K562 (cell line): ENCODE measurements around the gene GLRX2. TPM values are rescaled to one million over a fixed set of nuclear protein-coding genes. Genes with fewer than 3 reads are reported as not detected.

Source experiments
- CC2D1A ChIP-seq: fragments of 450-650 bp; IDR thresholded peaks from 2 replicates; pipeline ENCODE4 v1.6.1; 2017; ENCODE audit warnings: mild to moderate bottlenecking
- CEBPB ChIP-seq: fragments of 450-650 bp; IDR thresholded peaks from 2 replicates; pipeline ENCODE4 v1.6.1; 2016; ENCODE audit warnings: missing genetic modification characterization, missing compliant biosample characterization
- E2F6 ChIP-seq, 2 experiments: IDR thresholded peaks; 2 replicates each; pipeline ENCODE4 v1.6.1; 2011; ENCODE audit warnings: borderline replicate concordance in 1 of 2, control low read depth in 1 of 2, low read depth in 1 of 2, low read length in 1 of 2, mild to moderate bottlenecking in 1 of 2, mixed read lengths in 1 of 2, moderate library complexity in 1 of 2; ENCODE audit not compliant: insufficient read depth in 1 of 2, insufficient read length in 1 of 2, poor library complexity in 1 of 2, severe bottlenecking in 1 of 2; ENCODE audit errors: extremely low read depth in 1 of 2
- MYNN ChIP-seq, 2 experiments: sonication (generic); formaldehyde crosslinking in 1 of 2; IDR thresholded peaks; 2 replicates each; pipeline versions ENCODE4 v1.5.0 to v1.6.1; 2016 to 2020; ENCODE audit warnings: antibody characterized with exemption in 1 of 2, missing genetic modification reagents in 1 of 2
- NR3C1 ChIP-seq: sonication (generic); formaldehyde crosslinking; IDR thresholded peaks from 2 replicates; pipeline ENCODE4 v1.8.1; 2022; ENCODE audit warnings: missing genetic modification reagents
- POU5F1 ChIP-seq: fragments of 150-350 bp; IDR thresholded peaks from 2 replicates; pipeline ENCODE4 v1.6.1; 2014; ENCODE audit warnings: borderline replicate concordance, low read length, low read depth, mild to moderate bottlenecking; ENCODE audit not compliant: partially characterized antibody
- PTBP1 ChIP-seq: fragments of 200-400 bp; formaldehyde crosslinking; IDR thresholded peaks from 2 replicates; pipeline ENCODE4 v1.6.1; 2017; ENCODE audit warnings: low read depth, low read length
- REST ChIP-seq, 2 experiments: fragments of 450-650 bp; formaldehyde crosslinking in 1 of 2; IDR thresholded peaks; 2 replicates each; pipeline versions ENCODE4 v1.4.0 to v1.6.1; 2014 to 2020; ENCODE audit warnings: mild to moderate bottlenecking in 2 of 2, borderline replicate concordance in 1 of 2, low read depth in 1 of 2
- SP1 ChIP-seq: sonication (generic); formaldehyde crosslinking; IDR thresholded peaks from 2 replicates; pipeline ENCODE4 v1.8.1; 2022; ENCODE audit warnings: mild to moderate bottlenecking, missing genetic modification reagents
- SRF ChIP-seq, 2 experiments: fragments of 250-450, 450-650 bp in 1 of 2; sonication (Bioruptor Pico) in 1 of 2; sonication (generic) in 1 of 2; formaldehyde crosslinking; IDR thresholded peaks; 2 replicates each; pipeline versions ENCODE4 v1.5.0 to v1.5.1; 2020 to 2022; ENCODE audit warnings: mild to moderate bottlenecking in 1 of 2, missing genetic modification reagents in 1 of 2
- TEAD4 ChIP-seq, 2 experiments: sonication (generic) in 1 of 2; formaldehyde crosslinking in 1 of 2; IDR thresholded peaks; 2 replicates each; pipeline versions ENCODE4 v1.6.1 to v1.8.0; 2012 to 2022; ENCODE audit warnings: borderline replicate concordance in 1 of 2, inconsistent platforms in 1 of 2, low read length in 1 of 2, mild to moderate bottlenecking in 1 of 2, missing genetic modification reagents in 1 of 2
- UBTF ChIP-seq, 2 experiments: IDR thresholded peaks; 2 replicates each; pipeline ENCODE4 v1.6.1; 2012; ENCODE audit warnings: improper control_type of control experiment in 2 of 2, low read depth in 2 of 2, low read length in 2 of 2, borderline replicate concordance in 1 of 2
- ZBED1 ChIP-seq: IDR thresholded peaks from 2 replicates; pipeline ENCODE4 v1.6.1; 2014
- polyA plus RNA-seq, 8 experiments: library from polyadenylated mRNA; depleted of rRNA in 4 of 8; stranded (reverse) in 5 of 8; unstranded in 3 of 8; fragments of >200 nt; fragmentation: Nextera tagmentation in 2 of 8; fragmentation: Illumina TruSeq in 1 of 8; extraction: Ambion mirVana in 2 of 8; extraction: Trizol in 1 of 8; gene quantifications; 2 replicates each; pipeline versions ENCODE4 v1.2.1 to v1.2.3, GENCODE V29; 2011 to 2014; ENCODE audit warnings: inconsistent platforms in 1 of 8, missing spikeins in 1 of 8
- total RNA-seq, 7 experiments: library from RNA; depleted of rRNA in 6 of 7; stranded (reverse); fragments of >200 nt in 6 of 7; fragmentation: Illumina TruSeq in 2 of 7; extraction: Trizol in 2 of 7; gene quantifications; 2 replicates each; pipeline versions ENCODE4 v1.2.1 to v1.2.3, GENCODE V29; 2011 to 2021; ENCODE audit warnings: low replicate concordance in 1 of 7

Gene GLRX2
- total and polyA plus RNA-seq, 9 of the 15 experiments (the other 6 are each of a cell fraction or from before 2014, with no cell fraction given): 13.3 to 82.6 (median 55.1) TPM

GRCh38 chr1:193059282-193060114 is 45.7 kb downstream of the GLRX2 start, which contains the start of the genes RO60 and UCHL5 (continued):
- peak; percentile 65 for TF ChIP-seq REST (IDR thresholded peaks at IDR 0.05; ENCODE audit: borderline replicate concordance)
- peak; percentile 59; the same call in 1 of the 2 replicates for TF ChIP-seq REST (CRISPR knock-in tag; IDR thresholded peaks at IDR 0.05; ENCODE audit: low read depth)
- TF ChIP-seq CEBPB (tag): 0 out of 2 replicates have a peak, but pooled peaks have one; percentile 22
- peak; percentile 48 for TF ChIP-seq TEAD4 (IDR thresholded peaks at IDR 0.05; ENCODE audit: low read length)
- peak; percentile 57; the same call in 1 of the 2 replicates for TF ChIP-seq TEAD4 (CRISPR knock-in tag; IDR thresholded peaks at IDR 0.05; ENCODE audit: borderline replicate concordance)
- peak; percentile 95 for TF ChIP-seq SP1 (CRISPR knock-in tag)
- TF ChIP-seq E2F6 (IDR thresholded peaks at IDR 0.05; ENCODE audit: borderline replicate concordance in 1 of 2, extremely low read depth in 1 of 2, insufficient read depth in 1 of 2, insufficient read length in 1 of 2, low read depth in 1 of 2, low read length in 1 of 2, poor library complexity in 1 of 2, severe bottlenecking in 1 of 2): peak; percentile 96 to 98
- TF ChIP-seq POU5F1: peak; percentile 79
- peak in 1 of 2 experiments; percentile 92; a peak in 2 of 4 replicates for TF ChIP-seq SRF (CRISPR knock-in tag; IDR thresholded peaks at IDR 0.05)
- TF ChIP-seq ZBED1: peak; percentile 88
- TF ChIP-seq MYNN (IDR thresholded peaks at IDR 0.05): peak; percentile 90; the same call in 1 of the 2 replicates
- TF ChIP-seq MYNN (CRISPR knock-in tag; IDR thresholded peaks at IDR 0.05): no peak
- TF ChIP-seq CC2D1A: peak; percentile 73
- TF ChIP-seq UBTF (IDR thresholded peaks at IDR 0.05; ENCODE audit: borderline replicate concordance in 1 of 2, low read depth in 2 of 2, low read length in 2 of 2): peak; percentile 73 to 95
- 0 out of 2 replicates have a peak, but pooled peaks have one; percentile 65 for TF ChIP-seq PTBP1
- TF ChIP-seq NR3C1 (CRISPR knock-in tag): peak; percentile 71; the same call in 1 of the 2 replicates
